Measurements from ENCODE around the gene CARNS1.
A peak's percentile ranks its signal among the peaks of the same experiment; 100 is the strongest.
"Not testable (repeated sequence)": the region's sequence is repeated elsewhere in the genome, so short reads cannot be mapped to it uniquely, and the experiment has no call there.

The CARNS1 gene

DNA sequence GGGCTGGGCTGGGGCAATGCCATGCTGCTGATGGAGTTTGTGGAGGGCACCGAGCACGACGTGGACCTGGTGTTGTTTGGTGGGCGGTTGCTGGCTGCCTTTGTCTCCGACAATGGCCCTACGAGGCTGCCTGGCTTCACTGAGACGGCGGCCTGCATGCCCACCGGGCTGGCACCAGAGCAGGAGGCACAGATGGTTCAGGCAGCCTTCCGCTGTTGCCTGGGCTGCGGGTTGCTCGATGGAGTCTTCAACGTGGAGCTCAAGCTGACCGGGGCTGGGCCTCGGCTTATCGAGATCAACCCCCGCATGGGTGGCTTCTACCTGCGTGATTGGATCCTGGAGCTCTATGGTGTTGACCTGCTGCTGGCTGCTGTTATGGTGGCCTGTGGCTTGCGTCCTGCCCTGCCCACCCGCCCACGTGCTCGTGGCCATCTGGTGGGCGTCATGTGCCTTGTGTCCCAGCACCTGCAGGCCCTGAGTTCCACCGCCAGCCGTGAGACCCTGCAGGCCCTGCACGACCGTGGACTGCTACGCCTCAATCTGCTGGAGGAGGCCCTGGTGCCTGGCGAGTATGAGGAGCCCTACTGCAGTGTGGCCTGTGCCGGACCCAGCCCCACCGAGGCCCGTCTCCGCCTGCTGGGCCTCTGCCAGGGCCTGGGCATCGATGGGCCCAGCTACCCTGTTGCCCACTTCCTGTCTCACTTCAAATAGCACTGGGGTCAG, 8.6 kb downstream of the CARNS1 start:
- peaks cover 0 to 9% (median 0%) of the 10 kb centered on the region in 3 experiments for H3K27me3 ChIP-seq (ENCODE audit: control insufficient read depth in 3 of 3, insufficient read depth in 3 of 3, low read depth in 1 of 3, low read length in 3 of 3)
- H3K4me2 ChIP-seq (ENCODE audit: insufficient read depth, low read length, poor library complexity, severe bottlenecking), result no peak overlapping the region
- peak overlapping the region; percentile 13 for H2BK5ac ChIP-seq (ENCODE audit: low read length)
- no CpG with 5 or more reads among the region's 34 CpGs for WGBS, 2 donors (ENCODE audit: extremely low coverage in 2 of 2, insufficient read length in 2 of 2, insufficient replicate concordance in 1 of 2)
- no peak overlapping the region for H3K14ac ChIP-seq (ENCODE audit: low read length)
- no peak overlapping the region for H3K9ac ChIP-seq (ENCODE audit: low read depth, low read length, poor library complexity)
- H2BK15ac ChIP-seq (ENCODE audit: low read length), result peak overlapping the region; percentile 64
- no peak overlapping the region for H3K27ac ChIP-seq (replicated peaks; ENCODE audit: low read length)
- no peak overlapping the region for H3K18ac ChIP-seq (ENCODE audit: low read length)
- H3K23ac ChIP-seq (ENCODE audit: low read depth, low read length, poor library complexity), result peak overlapping the region; percentile 47
- H3K79me1 ChIP-seq (ENCODE audit: low read depth, low read length), result peaks cover 5% of the 10 kb centered on the region
- H3K4me1 ChIP-seq (ENCODE audit: control insufficient read depth in 2 of 2, insufficient read depth in 1 of 2, low read depth in 1 of 2, low read length in 2 of 2), result peaks cover 12 to 13% of the 10 kb centered on the region in 2 donors
- H3K9me3 ChIP-seq (replicated peaks in 1 of 2; ENCODE audit: control insufficient read depth in 2 of 2, insufficient read depth in 1 of 2, low read depth in 1 of 2, low read length in 2 of 2), result no peaks in the 10 kb centered on the region
- no peak overlapping the region for H2BK120ac ChIP-seq (ENCODE audit: low read depth, low read length)
- no peak overlapping the region for H4K91ac ChIP-seq (ENCODE audit: low read depth, low read length, poor library complexity)
- no peak overlapping the region for H3K4me3 ChIP-seq (ENCODE audit: low read length in 2 of 2)
- no peak for DNase-seq (ENCODE audit: low spot score)
- H2AFZ ChIP-seq (ENCODE audit: low read length), result no peak overlapping the region
- H3K4ac ChIP-seq (ENCODE audit: low read length), result no peak overlapping the region
- H2BK12ac ChIP-seq (ENCODE audit: low read length), result peak overlapping the region; percentile 41
- no peak overlapping the region for H4K8ac ChIP-seq (ENCODE audit: low read depth, low read length)
- no peaks in the 10 kb centered on the region for H3K36me3 ChIP-seq (replicated peaks in 1 of 2; ENCODE audit: control insufficient read depth in 2 of 2, insufficient read depth in 2 of 2, low read length in 2 of 2)
- peak overlapping the region; percentile 81 for H2AK5ac ChIP-seq (ENCODE audit: low read depth, low read length)

DNA sequence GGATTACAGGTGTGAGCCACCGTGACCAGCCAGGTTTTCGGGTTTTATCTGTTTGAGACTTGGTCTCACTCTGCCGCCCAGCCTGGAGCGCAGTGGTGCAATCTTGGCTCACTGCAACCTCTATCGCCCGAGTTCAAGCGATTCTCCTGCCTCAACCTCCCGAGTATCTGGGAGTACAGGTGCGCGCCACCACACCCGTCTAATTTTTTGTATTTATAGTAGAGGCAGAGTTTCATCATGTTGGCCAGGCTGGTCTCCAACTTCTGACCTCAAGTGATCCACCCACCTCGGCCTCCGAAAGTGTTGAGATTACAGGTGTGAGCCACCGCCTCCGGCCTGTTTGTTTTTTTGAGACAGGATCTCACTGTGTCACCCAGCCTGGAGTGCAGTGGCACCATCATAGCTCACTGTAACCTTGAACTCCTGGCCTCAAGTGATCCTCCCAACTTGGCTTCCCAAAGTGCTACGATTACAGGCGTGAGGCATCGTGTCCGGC, 11.9 kb downstream of the CARNS1 start:
- not testable (repeated sequence) for H3K4me1 ChIP-seq (ENCODE audit: control insufficient read depth in 2 of 2, insufficient read depth in 1 of 2, low read depth in 1 of 2, low read length in 2 of 2); H2BK15ac ChIP-seq (ENCODE audit: low read length); H4K8ac ChIP-seq (ENCODE audit: low read depth, low read length); H3K27ac ChIP-seq (replicated peaks; ENCODE audit: low read length); DNase-seq (ENCODE audit: low spot score); H3K18ac ChIP-seq (ENCODE audit: low read length); H2BK5ac ChIP-seq (ENCODE audit: low read length); H3K27me3 ChIP-seq (ENCODE audit: control insufficient read depth in 3 of 3, insufficient read depth in 3 of 3, low read depth in 1 of 3, low read length in 3 of 3); H2AK5ac ChIP-seq (ENCODE audit: low read depth, low read length); H3K9ac ChIP-seq (ENCODE audit: low read depth, low read length, poor library complexity); H3K9me3 ChIP-seq (replicated peaks in 1 of 2; ENCODE audit: control insufficient read depth in 2 of 2, insufficient read depth in 1 of 2, low read depth in 1 of 2, low read length in 2 of 2); H3K4ac ChIP-seq (ENCODE audit: low read length); H3K79me1 ChIP-seq (ENCODE audit: low read depth, low read length); H2BK12ac ChIP-seq (ENCODE audit: low read length); H2BK120ac ChIP-seq (ENCODE audit: low read depth, low read length); H4K91ac ChIP-seq (ENCODE audit: low read depth, low read length, poor library complexity); H3K14ac ChIP-seq (ENCODE audit: low read length)
- Histone ChIP-seq H3K4me2 (ENCODE audit: insufficient read depth, low read length, poor library complexity, severe bottlenecking) (peak overlapping the region; percentile 58), H3K36me3 (replicated peaks in 1 of 2; ENCODE audit: control insufficient read depth in 2 of 2, insufficient read depth in 2 of 2, low read length in 2 of 2) (peaks cover 9 to 25% of the 10 kb centered on the region in 2 donors), H2AFZ (ENCODE audit: low read length) (peak overlapping the region; percentile 92), H3K23ac (ENCODE audit: low read depth, low read length, poor library complexity) (peak overlapping the region; percentile 48), H3K4me3 (ENCODE audit: low read length in 2 of 2) (peak overlapping the region in 1 of 2 donors; percentile 88)
- whole genome bisulfite sequencing, 2 donors (ENCODE audit: extremely low coverage in 2 of 2, insufficient read length in 2 of 2, insufficient replicate concordance in 1 of 2), result no CpG with 5 or more reads among the region's 19 CpGs

DNA sequence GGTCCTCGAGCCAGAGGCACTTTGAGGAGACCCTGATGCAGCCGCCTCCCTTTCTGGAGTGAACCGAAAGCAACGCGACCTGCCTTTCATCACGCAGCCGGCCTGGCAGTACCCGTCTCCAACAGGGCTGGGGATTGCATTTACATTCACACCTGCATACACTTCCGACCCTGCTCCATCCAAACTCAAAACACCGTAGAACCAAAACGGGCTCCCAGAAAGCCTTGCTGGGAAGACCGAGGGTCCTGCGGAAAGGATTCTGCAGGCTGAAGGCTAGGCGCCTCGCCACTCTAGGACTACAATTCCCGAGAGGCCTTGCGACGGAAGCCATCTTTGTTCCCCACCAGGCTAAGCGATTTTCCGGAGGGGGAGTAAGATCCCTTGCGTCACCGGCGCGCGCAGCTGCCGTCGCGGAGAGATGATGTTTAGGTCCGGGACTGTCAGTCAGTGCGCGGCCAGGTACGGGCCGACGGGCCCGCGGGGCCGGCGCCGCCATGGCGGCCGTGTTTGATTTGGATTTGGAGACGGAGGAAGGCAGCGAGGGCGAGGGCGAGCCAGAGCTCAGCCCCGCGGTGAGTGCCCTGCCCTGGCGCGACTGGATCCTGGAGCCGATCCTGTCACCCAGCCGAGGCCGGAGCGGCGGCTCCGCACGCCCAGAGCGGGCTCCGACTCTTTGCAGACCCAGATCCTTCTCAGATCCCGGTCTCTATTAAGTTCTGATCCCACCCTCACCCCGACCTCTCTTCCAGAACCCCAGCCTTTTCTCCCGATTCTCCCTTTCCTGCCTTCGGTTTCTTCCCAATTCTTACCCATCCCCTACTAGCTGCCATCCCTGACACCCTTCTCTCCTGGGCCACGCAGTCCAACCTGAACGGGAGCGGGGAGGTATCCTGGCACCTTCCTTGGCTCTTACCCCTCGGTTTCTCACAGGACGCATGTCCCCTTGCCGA, 12.8 kb downstream of the CARNS1 start, which contains the start of gene RPS6KB2:
RPS6KB2 (plus strand) TSS at position 443 of the 950 bp plus-strand sequence; CDS start at position 495, 52 bp downstream.
- peak; percentile 97 for DNase-seq (ENCODE audit: low spot score)
- peaks cover 7 to 10% of the 10 kb centered on the region in 2 donors for H3K4me1 ChIP-seq (ENCODE audit: control insufficient read depth in 2 of 2, insufficient read depth in 1 of 2, low read depth in 1 of 2, low read length in 2 of 2)
- H3K9ac ChIP-seq (ENCODE audit: low read depth, low read length, poor library complexity), result peak within 1 kb of the TSS; percentile 97
- peaks cover 5% of the 10 kb centered on the region for H3K79me1 ChIP-seq (ENCODE audit: low read depth, low read length)
- peak within 1 kb of the TSS; percentile 11 for H4K91ac ChIP-seq (ENCODE audit: low read depth, low read length, poor library complexity)
- H2BK15ac ChIP-seq (ENCODE audit: low read length), result no peak within 1 kb of the TSS
- peak within 1 kb of the TSS; percentile 93 for H3K18ac ChIP-seq (ENCODE audit: low read length)
- H2AFZ ChIP-seq (ENCODE audit: low read length), result peak within 1 kb of the TSS; percentile 92
- peak within 1 kb of the TSS; percentile 91 for H3K14ac ChIP-seq (ENCODE audit: low read length)
- no peak within 1 kb of the TSS for H3K27ac ChIP-seq (replicated peaks; ENCODE audit: low read length)
- no peak within 1 kb of the TSS for H2BK12ac ChIP-seq (ENCODE audit: low read length)
- H3K4me2 ChIP-seq (ENCODE audit: insufficient read depth, low read length, poor library complexity, severe bottlenecking), result peak within 1 kb of the TSS; percentile 93
- H4K8ac ChIP-seq (ENCODE audit: low read depth, low read length), result no peak within 1 kb of the TSS
- H2BK120ac ChIP-seq (ENCODE audit: low read depth, low read length), result no peak within 1 kb of the TSS
- H3K36me3 ChIP-seq (replicated peaks in 1 of 2; ENCODE audit: control insufficient read depth in 2 of 2, insufficient read depth in 2 of 2, low read length in 2 of 2), result peaks cover 12 to 35% of the 10 kb centered on the region in 2 donors
- no peaks in the 10 kb centered on the region for H3K27me3 ChIP-seq (ENCODE audit: control insufficient read depth in 3 of 3, insufficient read depth in 3 of 3, low read depth in 1 of 3, low read length in 3 of 3)
- H2AK5ac ChIP-seq (ENCODE audit: low read depth, low read length), result peak within 1 kb of the TSS; percentile 48
- H3K4ac ChIP-seq (ENCODE audit: low read length), result no peak within 1 kb of the TSS
- peak within 1 kb of the TSS; percentile 63 for H2BK5ac ChIP-seq (ENCODE audit: low read length)
- no peaks in the 10 kb centered on the region for H3K9me3 ChIP-seq (replicated peaks in 1 of 2; ENCODE audit: control insufficient read depth in 2 of 2, insufficient read depth in 1 of 2, low read depth in 1 of 2, low read length in 2 of 2)
- H3K4me3 ChIP-seq (ENCODE audit: low read length in 2 of 2), result peak within 1 kb of the TSS; percentile 88 to 98
- peak within 1 kb of the TSS; percentile 90 for H3K23ac ChIP-seq (ENCODE audit: low read depth, low read length, poor library complexity)
- no CpG with 5 or more reads among the region's 68 CpGs for WGBS, 2 donors (ENCODE audit: extremely low coverage in 2 of 2, insufficient read length in 2 of 2, insufficient replicate concordance in 1 of 2)

Measured in neuronal stem cell (in vitro differentiated cells).